ENCODE data around the gene ZNF236.

Gene ZNF236

GRCh38 chr18:76874642-76875389 lies 52.5 kb downstream of the ZNF236 start:
- H3K27me3 Mint-ChIP-seq (ENCODE audit: low read depth), result no peaks in the 10 kb centered on the region
- H3K4me1 Mint-ChIP-seq, result no peaks in the 10 kb centered on the region
- no peak overlapping the region for H3K27ac Mint-ChIP-seq
- TF ChIP-seq, protein P1, sequence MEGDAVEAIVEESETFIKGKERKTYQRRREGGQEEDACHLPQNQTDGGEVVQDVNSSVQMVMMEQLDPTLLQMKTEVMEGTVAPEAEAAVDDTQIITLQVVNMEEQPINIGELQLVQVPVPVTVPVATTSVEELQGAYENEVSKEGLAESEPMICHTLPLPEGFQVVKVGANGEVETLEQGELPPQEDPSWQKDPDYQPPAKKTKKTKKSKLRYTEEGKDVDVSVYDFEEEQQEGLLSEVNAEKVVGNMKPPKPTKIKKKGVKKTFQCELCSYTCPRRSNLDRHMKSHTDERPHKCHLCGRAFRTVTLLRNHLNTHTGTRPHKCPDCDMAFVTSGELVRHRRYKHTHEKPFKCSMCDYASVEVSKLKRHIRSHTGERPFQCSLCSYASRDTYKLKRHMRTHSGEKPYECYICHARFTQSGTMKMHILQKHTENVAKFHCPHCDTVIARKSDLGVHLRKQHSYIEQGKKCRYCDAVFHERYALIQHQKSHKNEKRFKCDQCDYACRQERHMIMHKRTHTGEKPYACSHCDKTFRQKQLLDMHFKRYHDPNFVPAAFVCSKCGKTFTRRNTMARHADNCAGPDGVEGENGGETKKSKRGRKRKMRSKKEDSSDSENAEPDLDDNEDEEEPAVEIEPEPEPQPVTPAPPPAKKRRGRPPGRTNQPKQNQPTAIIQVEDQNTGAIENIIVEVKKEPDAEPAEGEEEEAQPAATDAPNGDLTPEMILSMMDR (IDR thresholded peaks at IDR 0.05; ENCODE audit: unreplicated experiment in 3 of 3), result no peak
- peaks cover 35% of the 10 kb centered on the region for H3K36me3 Mint-ChIP-seq (ENCODE audit: low read depth)
- H3K4me3 Mint-ChIP-seq, result no peak overlapping the region
- H3K9me3 Mint-ChIP-seq, result no peaks in the 10 kb centered on the region

- Mint-ChIP-seq H3K4me3 (no peak overlapping the region), H3K9me3 (no peaks in the 10 kb centered on the region)
Observed at GRCh38 chr18:76875390-76876325, 53.3 kb downstream of the ZNF236 start.

GRCh38 chr18:76878426-76878825 lies 56.1 kb downstream of the ZNF236 start:
- Mint-ChIP-seq H3K36me3 (ENCODE audit: low read depth) (peaks cover 57% of the 10 kb centered on the region), H3K4me1 (peaks cover 7% of the 10 kb centered on the region), H3K27ac (no peak overlapping the region), H3K4me3 (no peak overlapping the region), H3K27me3 (ENCODE audit: low read depth) (no peaks in the 10 kb centered on the region), H3K9me3 (no peaks in the 10 kb centered on the region)
- TF ChIP-seq, protein P1 (IDR thresholded peaks at IDR 0.05; ENCODE audit: unreplicated experiment in 3 of 3), result no peak

More at GRCh38 chr18:76875390-76876325, 53.3 kb downstream of the ZNF236 start:
- TF ChIP-seq, protein P1 (IDR thresholded peaks at IDR 0.05; ENCODE audit: unreplicated experiment in 3 of 3), result peak; percentile 54 to 67 (median 56)
- Mint-ChIP-seq H3K27me3 (ENCODE audit: low read depth) (no peaks in the 10 kb centered on the region), H3K27ac (peak overlapping the region; percentile 31 to 39 (median 33)), H3K4me1 (no peaks in the 10 kb centered on the region), H3K36me3 (ENCODE audit: low read depth) (peaks cover 34% of the 10 kb centered on the region)

DNA sequence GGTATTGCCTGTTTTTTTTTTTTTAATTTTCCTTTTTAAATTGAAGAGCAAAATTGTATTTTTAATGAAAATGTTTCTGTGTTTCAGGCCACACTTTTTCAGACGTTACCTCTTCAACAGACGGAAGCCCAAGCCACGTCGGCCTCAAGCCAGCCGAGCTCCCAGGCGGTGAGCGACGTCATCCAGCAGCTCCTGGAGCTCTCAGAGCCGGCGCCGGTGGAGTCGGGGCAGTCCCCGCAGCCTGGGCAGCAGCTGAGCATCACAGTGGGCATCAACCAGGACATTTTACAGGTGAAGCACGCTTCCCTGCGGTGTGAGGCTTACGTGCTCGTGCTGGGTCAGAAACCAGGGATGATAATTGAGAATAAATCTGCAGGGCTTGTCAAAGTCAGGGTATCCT lies 57.7 kb downstream of the ZNF236 start:
- TF ChIP-seq, protein P1 (IDR thresholded peaks at IDR 0.05; ENCODE audit: unreplicated experiment in 3 of 3), result no peak
- Mint-ChIP-seq H3K27ac (no peak overlapping the region), H3K9me3 (no peaks in the 10 kb centered on the region), H3K4me3 (no peak overlapping the region), H3K27me3 (ENCODE audit: low read depth) (no peaks in the 10 kb centered on the region), H3K36me3 (ENCODE audit: low read depth) (peaks cover 60% of the 10 kb centered on the region), H3K4me1 (peaks cover 7% of the 10 kb centered on the region)

DNA sequence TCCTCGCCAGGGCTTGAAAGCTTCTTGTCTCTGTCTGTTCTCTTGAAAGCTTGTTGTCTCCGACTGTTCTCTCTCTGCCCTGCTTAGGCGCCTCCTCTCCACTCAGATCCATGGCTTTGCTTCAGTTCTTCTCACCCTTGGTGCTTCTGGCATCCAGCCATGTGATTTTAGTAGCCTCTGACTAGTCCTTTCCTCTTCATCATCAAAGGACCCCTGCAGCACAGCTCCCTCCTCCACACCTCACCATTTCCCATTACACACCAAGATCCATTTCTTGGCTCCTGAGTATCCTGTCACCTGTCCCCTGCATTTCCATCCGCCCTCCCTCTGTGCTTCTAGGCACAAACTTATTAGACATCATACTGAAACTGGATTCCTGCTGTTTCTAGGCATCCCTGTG lies 59.4 kb downstream of the ZNF236 start:
- TF ChIP-seq, protein P1 (IDR thresholded peaks at IDR 0.05; ENCODE audit: unreplicated experiment in 3 of 3), result no peak
- no peaks in the 10 kb centered on the region for H3K27me3 Mint-ChIP-seq (ENCODE audit: low read depth)

More for the DNA sequence above, 59.4 kb downstream of the ZNF236 start:
- no peak overlapping the region for H3K27ac Mint-ChIP-seq
- no peak overlapping the region for H3K4me3 Mint-ChIP-seq
- no peaks in the 10 kb centered on the region for H3K9me3 Mint-ChIP-seq
- peaks cover 7% of the 10 kb centered on the region for H3K4me1 Mint-ChIP-seq
- H3K36me3 Mint-ChIP-seq (ENCODE audit: low read depth), result peaks cover 64% of the 10 kb centered on the region

All from nephron (organoid).